K562 (cell line): Measurements from ENCODE around the gene HES3. TPM values are rescaled to one million over a fixed set of nuclear protein-coding genes. Genes with fewer than 3 reads are reported as not detected.
A peak's percentile ranks its signal among the peaks of the same experiment; 100 is the strongest.

Source experiments
- ARHGAP35 ChIP-seq: fragments of 450-650 bp; IDR thresholded peaks from 2 replicates; pipeline ENCODE4 v1.6.1; 2018; ENCODE audit not compliant: partially characterized antibody
- CC2D1A ChIP-seq: fragments of 450-650 bp; IDR thresholded peaks from 2 replicates; pipeline ENCODE4 v1.6.1; 2017; ENCODE audit warnings: mild to moderate bottlenecking
- CTBP1 ChIP-seq: fragments of 450-650 bp; IDR thresholded peaks from 2 replicates; pipeline ENCODE4 v1.6.1; 2016; ENCODE audit warnings: borderline replicate concordance
- E4F1 ChIP-seq: fragments of 250-450 bp; sonication (Bioruptor Pico); IDR thresholded peaks from 2 replicates; pipeline ENCODE4 v1.5.0; 2021; ENCODE audit warnings: mild to moderate bottlenecking, borderline replicate concordance
- ETV5 ChIP-seq: sonication (generic); formaldehyde crosslinking; IDR thresholded peaks from 2 replicates; pipeline ENCODE4 v1.4.0; 2020; ENCODE audit warnings: low read depth, mild to moderate bottlenecking, missing genetic modification reagents
- GABPA ChIP-seq: fragments of 200-800 bp; sonication (Bioruptor generic); conservative IDR thresholded peaks from 2 replicates; pipeline ENCODE4 v1.6.1; 2016; ENCODE audit warnings: low read depth, missing genetic modification characterization, missing compliant biosample characterization
- HDGF ChIP-seq: fragments of 450-650 bp; IDR thresholded peaks from 2 replicates; pipeline ENCODE4 v1.6.1; 2016
- NFIC ChIP-seq: fragments of 450-650 bp; IDR thresholded peaks from 2 replicates; pipeline ENCODE4 v1.6.1; 2017; ENCODE audit warnings: mild to moderate bottlenecking, inconsistent platforms
- NR2C1 ChIP-seq, 2 experiments: fragments of 450-650 bp; IDR thresholded peaks; 2 replicates each; pipeline ENCODE4 v1.6.1; 2017; ENCODE audit warnings: mild to moderate bottlenecking in 2 of 2, antibody characterized with exemption in 1 of 2, inconsistent platforms in 1 of 2, missing compliant biosample characterization in 1 of 2, missing genetic modification characterization in 1 of 2
- PHTF2 ChIP-seq: fragments of 250-450 bp; sonication (Bioruptor Pico); IDR thresholded peaks from 2 replicates; pipeline ENCODE4 v1.5.0; 2021; ENCODE audit warnings: mild to moderate bottlenecking
- PREB ChIP-seq: sonication (generic); formaldehyde crosslinking; IDR thresholded peaks from 2 replicates; pipeline ENCODE4 v1.8.1; 2023; ENCODE audit warnings: mild to moderate bottlenecking, missing genetic modification reagents
- RFX1 ChIP-seq: fragments of 450-650 bp; IDR thresholded peaks from 2 replicates; pipeline ENCODE4 v1.6.1; 2016; ENCODE audit warnings: mild to moderate bottlenecking, moderate library complexity
- SIRT6 ChIP-seq: IDR thresholded peaks from one replicate; pipeline ENCODE4 v1.6.1; 2012; ENCODE audit warnings: low read depth, mild to moderate bottlenecking, control low read depth, inconsistent platforms, low read length, moderate library complexity
- SMC3 ChIP-seq: conservative IDR thresholded peaks from 2 replicates; pipeline ENCODE4 v1.6.1; 2011; ENCODE audit warnings: low read depth, low read length, improper control_type of control experiment; ENCODE audit not compliant: insufficient read depth
- SUPT5H ChIP-seq: fragments of 450-650 bp; IDR thresholded peaks from 2 replicates; pipeline ENCODE4 v1.6.1; 2016
- TBP ChIP-seq: optimal IDR thresholded peaks from 2 replicates; pipeline ENCODE3; 2011; ENCODE audit warnings: low read depth, low read length, improper control_type of control experiment
- ZFP36 ChIP-seq: fragments of 150-350 bp; IDR thresholded peaks from 2 replicates; pipeline ENCODE4 v1.6.1; 2018; ENCODE audit warnings: low read length, low read depth; ENCODE audit not compliant: partially characterized antibody
- ZNF224 ChIP-seq: sonication (generic); formaldehyde crosslinking; IDR thresholded peaks from 2 replicates; pipeline ENCODE4 v1.8.0; 2022; ENCODE audit warnings: mild to moderate bottlenecking, missing genetic modification reagents
- ZNF511 ChIP-seq: sonication (generic); formaldehyde crosslinking; IDR thresholded peaks from 2 replicates; pipeline ENCODE4 v1.8.0; 2022; ENCODE audit warnings: mild to moderate bottlenecking, missing genetic modification reagents
- polyA plus RNA-seq, 8 experiments: library from polyadenylated mRNA; depleted of rRNA in 4 of 8; stranded (reverse) in 5 of 8; unstranded in 3 of 8; fragments of >200 nt; fragmentation: Nextera tagmentation in 2 of 8; fragmentation: Illumina TruSeq in 1 of 8; extraction: Ambion mirVana in 2 of 8; extraction: Trizol in 1 of 8; gene quantifications; 2 replicates each; pipeline versions ENCODE4 v1.2.1 to v1.2.3, GENCODE V29; 2011 to 2014; ENCODE audit warnings: inconsistent platforms in 1 of 8, missing spikeins in 1 of 8
- total RNA-seq, 7 experiments: library from RNA; depleted of rRNA in 6 of 7; stranded (reverse); fragments of >200 nt in 6 of 7; fragmentation: Illumina TruSeq in 2 of 7; extraction: Trizol in 2 of 7; gene quantifications; 2 replicates each; pipeline versions ENCODE4 v1.2.1 to v1.2.3, GENCODE V29; 2011 to 2021; ENCODE audit warnings: low replicate concordance in 1 of 7
- TF ChIP-seq, protein P1 (sequence below), 2 experiments: fragments of 150-350 bp in 1 of 2; IDR thresholded peaks; 2 replicates each; pipeline ENCODE4 v1.6.1; 2012 to 2016; ENCODE audit warnings: low read depth in 2 of 2, low read length in 2 of 2, mild to moderate bottlenecking in 1 of 2, moderate library complexity in 1 of 2

Gene HES3
- total and polyA plus RNA-seq, 9 of the 15 experiments (the other 6 are each of a cell fraction or from before 2014, with no cell fraction given) = not detected

GRCh38 chr1:6246497-6247467 is 2.8 kb downstream of the HES3 start (continued):
- TF ChIP-seq E4F1 (CRISPR knock-in tag) (no peak), ARHGAP35 (no peak), HDGF (peak; percentile 60; the same call in 1 of the 2 replicates), SUPT5H (no peak), NR2C1 (IDR thresholded peaks at IDR 0.05) (no peak), NR2C1 (tag; IDR thresholded peaks at IDR 0.05) (no peak), SIRT6 (no peak), ZNF511 (CRISPR knock-in tag) (peak; percentile 49; the same call in 1 of the 2 replicates), CC2D1A (peak; percentile 94), ZFP36 (no peak), CTBP1 (peak; percentile 26; the same call in 1 of the 2 replicates), PREB (CRISPR knock-in tag) (no peak), ETV5 (CRISPR knock-in tag) (peak; percentile 65; the same call in 1 of the 2 replicates), PHTF2 (CRISPR knock-in tag) (no peak), ZNF224 (CRISPR knock-in tag) (no peak), TBP (peak; percentile 36), RFX1 (no peak), NFIC (peak; percentile 32; the same call in 1 of the 2 replicates), SMC3 (peak; percentile 99), GABPA (tag) (no peak)
- TF ChIP-seq, protein P1, sequence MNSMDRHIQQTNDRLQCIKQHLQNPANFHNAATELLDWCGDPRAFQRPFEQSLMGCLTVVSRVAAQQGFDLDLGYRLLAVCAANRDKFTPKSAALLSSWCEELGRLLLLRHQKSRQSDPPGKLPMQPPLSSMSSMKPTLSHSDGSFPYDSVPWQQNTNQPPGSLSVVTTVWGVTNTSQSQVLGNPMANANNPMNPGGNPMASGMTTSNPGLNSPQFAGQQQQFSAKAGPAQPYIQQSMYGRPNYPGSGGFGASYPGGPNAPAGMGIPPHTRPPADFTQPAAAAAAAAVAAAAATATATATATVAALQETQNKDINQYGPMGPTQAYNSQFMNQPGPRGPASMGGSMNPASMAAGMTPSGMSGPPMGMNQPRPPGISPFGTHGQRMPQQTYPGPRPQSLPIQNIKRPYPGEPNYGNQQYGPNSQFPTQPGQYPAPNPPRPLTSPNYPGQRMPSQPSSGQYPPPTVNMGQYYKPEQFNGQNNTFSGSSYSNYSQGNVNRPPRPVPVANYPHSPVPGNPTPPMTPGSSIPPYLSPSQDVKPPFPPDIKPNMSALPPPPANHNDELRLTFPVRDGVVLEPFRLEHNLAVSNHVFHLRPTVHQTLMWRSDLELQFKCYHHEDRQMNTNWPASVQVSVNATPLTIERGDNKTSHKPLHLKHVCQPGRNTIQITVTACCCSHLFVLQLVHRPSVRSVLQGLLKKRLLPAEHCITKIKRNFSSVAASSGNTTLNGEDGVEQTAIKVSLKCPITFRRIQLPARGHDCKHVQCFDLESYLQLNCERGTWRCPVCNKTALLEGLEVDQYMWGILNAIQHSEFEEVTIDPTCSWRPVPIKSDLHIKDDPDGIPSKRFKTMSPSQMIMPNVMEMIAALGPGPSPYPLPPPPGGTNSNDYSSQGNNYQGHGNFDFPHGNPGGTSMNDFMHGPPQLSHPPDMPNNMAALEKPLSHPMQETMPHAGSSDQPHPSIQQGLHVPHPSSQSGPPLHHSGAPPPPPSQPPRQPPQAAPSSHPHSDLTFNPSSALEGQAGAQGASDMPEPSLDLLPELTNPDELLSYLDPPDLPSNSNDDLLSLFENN (IDR thresholded peaks at IDR 0.05; ENCODE audit: low read depth in 2 of 2, low read length in 2 of 2) = peak in 1 of 2 experiments; percentile 51; a peak in 1 of 4 replicates
